Neural progenitor cell (in vitro differentiated cells): ENCODE measurements around the gene TPM3. TPM values are rescaled to one million over a fixed set of nuclear protein-coding genes. Genes with fewer than 3 reads are reported as not detected.

Experiments used
- DNase-seq: peaks from one replicate; pipeline ENCODE4 v3.0.0-alpha.2; 2016; ENCODE audit warnings: low spot score
- H2AFZ ChIP-seq: fragments of 200-600 bp; sonication (generic); replicated peaks from 2 replicates; pipeline ENCODE4 v1.6.1; 2016; ENCODE audit warnings: antibody characterized with exemption
- H3F3A ChIP-seq: fragments of 200-600 bp; sonication (generic); 2 replicates; pipeline ENCODE4 v1.6.1; 2016; ENCODE audit warnings: antibody characterized with exemption, low read depth
- H3K27ac ChIP-seq: fragments of 200-600 bp; sonication (generic); 2 replicates; pipeline ENCODE4 v1.5.1; 2016; ENCODE audit warnings: mild to moderate bottlenecking
- H3K27me3 ChIP-seq: fragments of 200-600 bp; sonication (generic); 2 replicates; pipeline ENCODE4 v1.6.1; 2016; ENCODE audit warnings: mild to moderate bottlenecking, moderate library complexity
- H3K36me3 ChIP-seq: fragments of 200-600 bp; sonication (generic); 2 replicates; pipeline ENCODE4 v1.5.1; 2016
- H3K4me1 ChIP-seq: fragments of 200-600 bp; sonication (generic); 2 replicates; pipeline ENCODE4 v1.6.1; 2016; ENCODE audit warnings: mixed run types
- H3K4me2 ChIP-seq: fragments of 200-600 bp; sonication (generic); 2 replicates; pipeline ENCODE4 v1.6.1; 2016
- H3K4me3 ChIP-seq: fragments of 200-600 bp; sonication (generic); 2 replicates; pipeline ENCODE4 v1.5.1; 2016
- H3K79me2 ChIP-seq: fragments of 200-600 bp; sonication (generic); 2 replicates; pipeline ENCODE4 v1.6.1; 2016; ENCODE audit warnings: low read depth
- H3K9ac ChIP-seq: fragments of 200-600 bp; sonication (generic); 2 replicates; pipeline ENCODE4 v1.6.1; 2016
- H3K9me3 ChIP-seq: fragments of 200-600 bp; sonication (generic); 2 replicates; pipeline ENCODE4 v1.5.1; 2016; ENCODE audit warnings: low read depth
- H4K20me1 ChIP-seq: fragments of 200-600 bp; sonication (generic); 2 replicates; pipeline ENCODE4 v1.6.1; 2016; ENCODE audit warnings: low read depth
- H3K27ac Mint-ChIP-seq: 3 replicates; pipeline ENCODE4 v1.8.0; 2021; ENCODE audit warnings: mixed read lengths
- H3K27me3 Mint-ChIP-seq: 2 replicates; pipeline ENCODE4 v1.8.0; 2022; ENCODE audit warnings: low read depth, mild to moderate bottlenecking, inconsistent platforms, moderate library complexity, mixed read lengths; ENCODE audit not compliant: insufficient read depth
- H3K36me3 Mint-ChIP-seq: 3 replicates; pipeline ENCODE4 v1.8.0; 2021; ENCODE audit warnings: mixed read lengths
- H3K4me1 Mint-ChIP-seq: 3 replicates; pipeline ENCODE4 v1.8.0; 2021; ENCODE audit warnings: mixed read lengths
- H3K4me3 Mint-ChIP-seq: 3 replicates; pipeline ENCODE4 v1.8.0; 2021; ENCODE audit warnings: mild to moderate bottlenecking, moderate library complexity, mixed read lengths
- H3K9me3 Mint-ChIP-seq: 3 replicates; pipeline ENCODE4 v1.8.0; 2020; ENCODE audit warnings: mixed read lengths
- EZH2 ChIP-seq: fragments of 200-600 bp; sonication (generic); IDR thresholded peaks from 2 replicates; pipeline ENCODE4 v1.6.1; 2017; ENCODE audit warnings: antibody characterized with exemption, mild to moderate bottlenecking, moderate library complexity
- EZH2phosphoT487 ChIP-seq: fragments of 200-600 bp; sonication (generic); IDR thresholded peaks from 2 replicates; pipeline ENCODE4 v1.6.1; 2017; ENCODE audit warnings: antibody characterized with exemption
- total RNA-seq: library from RNA; depleted of rRNA; stranded (reverse); fragments of >200 nt; gene quantifications from 2 replicates; pipeline ENCODE4 v1.2.3, GENCODE V29; 2015; ENCODE audit warnings: low replicate concordance
- TF ChIP-seq, protein P1 (sequence below): fragments of 200-600 bp; sonication (generic); IDR thresholded peaks from 2 replicates; pipeline ENCODE4 v1.5.1; 2017; ENCODE audit warnings: antibody characterized with exemption, mild to moderate bottlenecking

Gene TPM3
- 408 and 596 TPM in 2 replicates for total RNA-seq

DNA sequence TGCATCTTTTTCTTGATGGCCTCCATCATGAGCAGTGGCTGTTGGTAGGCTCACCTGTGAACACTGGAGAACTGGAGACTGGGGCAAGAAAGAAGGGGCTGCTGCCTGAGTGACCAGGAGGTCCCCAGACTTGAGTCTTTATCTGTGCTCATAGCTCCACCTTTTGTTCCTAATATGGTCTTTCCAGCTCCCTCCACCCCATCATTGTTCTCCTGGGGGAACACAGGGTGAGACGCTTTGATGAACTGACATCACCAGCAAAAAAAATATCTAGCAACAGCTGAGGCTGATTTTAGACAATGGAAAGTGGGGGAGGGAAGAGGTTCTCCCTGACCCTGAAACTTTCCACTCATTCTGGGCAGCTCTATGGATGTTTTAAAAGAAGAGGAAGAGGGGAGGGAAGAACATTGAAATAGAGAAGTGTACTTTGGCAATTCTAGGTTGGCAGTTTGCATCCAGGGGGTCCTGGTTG, at the start of gene TPM3:
Gene TPM3, minus strand, starts transcription at position 111 of the 472 bp plus-strand sequence. Its CDS starts 82 bp downstream, at position 29.
- Histone ChIP-seq H3K79me2 (no peaks in the 10 kb centered on the region), H3K36me3 (no peaks in the 10 kb centered on the region), H3K27ac (no peak within 1 kb of the TSS), H2AFZ (peak within 1 kb of the TSS; percentile 90), H3K4me3 (no peak within 1 kb of the TSS), H3K27me3 (no peaks in the 10 kb centered on the region), H3K4me2 (no peak within 1 kb of the TSS), H3K9me3 (no peaks in the 10 kb centered on the region), H3K9ac (no peak within 1 kb of the TSS), H3K4me1 (peaks cover 9% of the 10 kb centered on the region), H3F3A (peaks cover under 1% of the 10 kb centered on the region), H4K20me1 (no peaks in the 10 kb centered on the region)
- Mint-ChIP-seq H3K9me3 (no peaks in the 10 kb centered on the region), H3K27ac (peak within 1 kb of the TSS; percentile 22), H3K4me1 (peaks cover 14% of the 10 kb centered on the region), H3K27me3 (peaks cover 5% of the 10 kb centered on the region), H3K36me3 (no peaks in the 10 kb centered on the region), H3K4me3 (no peak within 1 kb of the TSS)
- no peak for DNase-seq
- TF ChIP-seq EZH2phosphoT487: no peak
- TF ChIP-seq EZH2: no peak
- TF ChIP-seq, protein P1, sequence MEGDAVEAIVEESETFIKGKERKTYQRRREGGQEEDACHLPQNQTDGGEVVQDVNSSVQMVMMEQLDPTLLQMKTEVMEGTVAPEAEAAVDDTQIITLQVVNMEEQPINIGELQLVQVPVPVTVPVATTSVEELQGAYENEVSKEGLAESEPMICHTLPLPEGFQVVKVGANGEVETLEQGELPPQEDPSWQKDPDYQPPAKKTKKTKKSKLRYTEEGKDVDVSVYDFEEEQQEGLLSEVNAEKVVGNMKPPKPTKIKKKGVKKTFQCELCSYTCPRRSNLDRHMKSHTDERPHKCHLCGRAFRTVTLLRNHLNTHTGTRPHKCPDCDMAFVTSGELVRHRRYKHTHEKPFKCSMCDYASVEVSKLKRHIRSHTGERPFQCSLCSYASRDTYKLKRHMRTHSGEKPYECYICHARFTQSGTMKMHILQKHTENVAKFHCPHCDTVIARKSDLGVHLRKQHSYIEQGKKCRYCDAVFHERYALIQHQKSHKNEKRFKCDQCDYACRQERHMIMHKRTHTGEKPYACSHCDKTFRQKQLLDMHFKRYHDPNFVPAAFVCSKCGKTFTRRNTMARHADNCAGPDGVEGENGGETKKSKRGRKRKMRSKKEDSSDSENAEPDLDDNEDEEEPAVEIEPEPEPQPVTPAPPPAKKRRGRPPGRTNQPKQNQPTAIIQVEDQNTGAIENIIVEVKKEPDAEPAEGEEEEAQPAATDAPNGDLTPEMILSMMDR: no peak

DNA sequence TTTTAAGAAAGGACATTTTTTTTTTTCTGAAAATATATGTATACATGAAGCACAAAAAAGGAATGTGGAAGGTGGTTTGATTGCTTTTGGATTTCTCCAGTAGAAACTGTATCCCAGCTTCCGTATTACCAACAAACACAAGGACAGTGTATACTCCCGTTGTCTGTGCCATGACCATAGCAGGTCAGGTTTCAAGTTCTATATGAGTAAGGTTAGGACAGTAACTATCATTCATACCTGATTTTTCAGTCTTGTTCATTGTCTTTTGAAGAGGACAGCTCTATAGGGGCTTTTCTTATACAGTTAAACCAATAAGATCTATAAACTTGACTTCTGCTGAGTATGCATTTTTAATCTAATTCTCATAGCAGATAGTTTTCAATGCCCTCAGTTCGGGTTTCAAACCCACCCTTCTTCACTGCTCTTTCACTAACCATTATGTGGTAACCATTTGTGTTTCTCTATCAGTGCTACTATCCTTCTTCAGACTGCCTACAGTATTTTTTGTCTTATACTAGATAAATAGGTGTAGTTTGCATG, 48.5 kb upstream of the TPM3 start:
- DNase-seq: no peak
- Histone ChIP-seq H3K79me2 (peaks cover 60% of the 10 kb centered on the region), H3K27me3 (no peaks in the 10 kb centered on the region), H4K20me1 (peaks cover 63% of the 10 kb centered on the region), H3K36me3 (peaks cover 15% of the 10 kb centered on the region), H3K4me2 (no peak overlapping the region), H3K9me3 (no peaks in the 10 kb centered on the region), H3K9ac (no peak overlapping the region), H2AFZ (no peak overlapping the region), H3K4me1 (no peaks in the 10 kb centered on the region), H3F3A (no peaks in the 10 kb centered on the region), H3K27ac (no peak overlapping the region), H3K4me3 (no peak overlapping the region)
- Mint-ChIP-seq H3K27me3 (no peaks in the 10 kb centered on the region), H3K4me3 (no peak overlapping the region), H3K36me3 (peaks cover 46% of the 10 kb centered on the region), H3K27ac (no peak overlapping the region), H3K4me1 (no peaks in the 10 kb centered on the region), H3K9me3 (no peaks in the 10 kb centered on the region)
- TF ChIP-seq EZH2 (no peak), EZH2phosphoT487 (no peak)
- TF ChIP-seq, protein P1: no peak

DNA sequence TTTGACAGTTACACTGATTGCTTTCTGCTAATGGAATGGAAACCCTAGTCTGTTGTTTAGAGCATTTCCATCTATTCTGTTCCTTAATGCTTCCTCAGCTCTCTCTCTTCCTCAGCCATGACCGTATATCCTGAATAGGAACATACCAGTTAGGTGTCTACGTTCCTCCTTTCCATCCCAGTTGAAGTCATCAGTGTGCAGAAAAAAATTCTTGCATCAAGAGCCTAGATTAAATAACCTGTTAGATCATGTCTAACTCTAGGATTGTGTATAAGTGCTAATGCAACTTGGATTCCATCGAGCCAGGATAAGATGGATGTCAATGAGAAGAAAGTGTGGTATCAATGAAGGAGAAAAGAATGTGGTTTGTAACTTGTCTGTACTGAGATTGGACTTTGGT, 47.6 kb upstream of the TPM3 start:
- Histone ChIP-seq H3K36me3 (peaks cover 15% of the 10 kb centered on the region), H4K20me1 (peaks cover 61% of the 10 kb centered on the region), H3K27ac (no peak overlapping the region), H3K79me2 (peaks cover 67% of the 10 kb centered on the region), H3K9ac (no peak overlapping the region), H3K4me1 (no peaks in the 10 kb centered on the region), H2AFZ (no peak overlapping the region), H3K4me3 (no peak overlapping the region), H3K4me2 (no peak overlapping the region), H3K27me3 (no peaks in the 10 kb centered on the region), H3F3A (no peaks in the 10 kb centered on the region), H3K9me3 (no peaks in the 10 kb centered on the region)
- Mint-ChIP-seq H3K27ac (no peak overlapping the region), H3K27me3 (no peaks in the 10 kb centered on the region), H3K9me3 (no peaks in the 10 kb centered on the region), H3K4me1 (no peaks in the 10 kb centered on the region), H3K4me3 (no peak overlapping the region), H3K36me3 (peaks cover 48% of the 10 kb centered on the region)
- DNase-seq: no peak
- TF ChIP-seq EZH2phosphoT487: no peak
- TF ChIP-seq EZH2: no peak
- TF ChIP-seq, protein P1: no peak
